ENCODE results near the gene ECHS1.

- TF ChIP-seq USF1 (IDR thresholded peaks at IDR 0.05; ENCODE audit: borderline replicate concordance, low read depth): no peak
- TF ChIP-seq, protein P1, sequence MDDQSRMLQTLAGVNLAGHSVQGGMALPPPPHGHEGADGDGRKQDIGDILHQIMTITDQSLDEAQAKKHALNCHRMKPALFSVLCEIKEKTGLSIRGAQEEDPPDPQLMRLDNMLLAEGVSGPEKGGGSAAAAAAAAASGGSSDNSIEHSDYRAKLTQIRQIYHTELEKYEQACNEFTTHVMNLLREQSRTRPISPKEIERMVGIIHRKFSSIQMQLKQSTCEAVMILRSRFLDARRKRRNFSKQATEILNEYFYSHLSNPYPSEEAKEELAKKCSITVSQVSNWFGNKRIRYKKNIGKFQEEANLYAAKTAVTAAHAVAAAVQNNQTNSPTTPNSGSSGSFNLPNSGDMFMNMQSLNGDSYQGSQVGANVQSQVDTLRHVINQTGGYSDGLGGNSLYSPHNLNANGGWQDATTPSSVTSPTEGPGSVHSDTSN (IDR thresholded peaks at IDR 0.05): no peak
- no peak for TF ChIP-seq JUND (IDR thresholded peaks at IDR 0.05)
- TF ChIP-seq SMC3 (IDR thresholded peaks at IDR 0.05; ENCODE audit: low read depth, low read length): no peak
- no peak for TF ChIP-seq CTCF (IDR thresholded peaks at IDR 0.05)
- no peak for TF ChIP-seq ZBTB33 (IDR thresholded peaks at IDR 0.05; ENCODE audit: borderline replicate concordance, low read depth)
- TF ChIP-seq YY1 (IDR thresholded peaks at IDR 0.05; ENCODE audit: low read depth): no peak
- no peak for TF ChIP-seq CHD2 (IDR thresholded peaks at IDR 0.05; ENCODE audit: low read length, partially characterized antibody)
- TF ChIP-seq RCOR1 (IDR thresholded peaks at IDR 0.05; ENCODE audit: low read length): no peak
- TF ChIP-seq POLR2AphosphoS5 (IDR thresholded peaks at IDR 0.05; ENCODE audit: low read depth, low read length): no peak
- no peak for TF ChIP-seq TCF12 (IDR thresholded peaks at IDR 0.05)
- TF ChIP-seq EP300 (IDR thresholded peaks at IDR 0.05; ENCODE audit: borderline replicate concordance in 1 of 2, low read depth in 1 of 2, low read length in 1 of 2): no peak
- no peak for TF ChIP-seq RFX5 (IDR thresholded peaks at IDR 0.05; ENCODE audit: low read length)
These were observed 30.2 kb upstream of the ECHS1 start for GRCh38 chr10:133403359-133403758.
